Measurements from ENCODE around the gene GPRIN1.
A peak's percentile ranks its signal among the peaks of the same experiment; 100 is the strongest.

GPRIN1 gene

DNA sequence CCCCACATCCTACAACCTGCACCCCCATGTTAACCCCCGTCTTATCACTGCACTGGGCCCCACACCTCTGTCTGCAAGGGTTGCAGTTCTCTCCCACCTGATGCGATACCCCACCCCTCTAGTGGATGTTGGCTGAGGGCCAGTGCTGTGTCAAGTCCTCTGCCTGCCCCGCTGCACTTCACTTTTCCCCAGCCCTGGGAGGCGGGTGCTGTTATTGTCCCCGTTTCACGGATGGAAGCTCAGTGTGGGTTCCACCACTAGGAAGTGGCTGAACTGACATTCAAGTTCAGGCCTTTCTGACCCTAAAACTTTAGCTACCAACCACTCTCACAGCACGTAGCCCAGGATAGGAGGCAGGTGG lies 16.9 kb upstream of the GPRIN1 start:
- TF ChIP-seq SPI1 (IDR thresholded peaks at IDR 0.05; ENCODE audit: low read depth, low read length) (no peak), TAF1 (IDR thresholded peaks at IDR 0.05; ENCODE audit: low read depth, low read length) (no peak), POU2F2 (IDR thresholded peaks at IDR 0.05; ENCODE audit: low read depth, low read length) (no peak), PAX5 (IDR thresholded peaks at IDR 0.05; ENCODE audit: insufficient read depth, low read length, severe bottlenecking) (no peak), POLR2A (IDR thresholded peaks at IDR 0.05; ENCODE audit: low read depth, low read length) (no peak), POLR2AphosphoS5 (IDR thresholded peaks at IDR 0.05; ENCODE audit: low read depth, low read length) (no peak)
- DNase-seq (ENCODE audit: insufficient read length, low spot score): no peak
- FAIRE-seq: no peak

DNA sequence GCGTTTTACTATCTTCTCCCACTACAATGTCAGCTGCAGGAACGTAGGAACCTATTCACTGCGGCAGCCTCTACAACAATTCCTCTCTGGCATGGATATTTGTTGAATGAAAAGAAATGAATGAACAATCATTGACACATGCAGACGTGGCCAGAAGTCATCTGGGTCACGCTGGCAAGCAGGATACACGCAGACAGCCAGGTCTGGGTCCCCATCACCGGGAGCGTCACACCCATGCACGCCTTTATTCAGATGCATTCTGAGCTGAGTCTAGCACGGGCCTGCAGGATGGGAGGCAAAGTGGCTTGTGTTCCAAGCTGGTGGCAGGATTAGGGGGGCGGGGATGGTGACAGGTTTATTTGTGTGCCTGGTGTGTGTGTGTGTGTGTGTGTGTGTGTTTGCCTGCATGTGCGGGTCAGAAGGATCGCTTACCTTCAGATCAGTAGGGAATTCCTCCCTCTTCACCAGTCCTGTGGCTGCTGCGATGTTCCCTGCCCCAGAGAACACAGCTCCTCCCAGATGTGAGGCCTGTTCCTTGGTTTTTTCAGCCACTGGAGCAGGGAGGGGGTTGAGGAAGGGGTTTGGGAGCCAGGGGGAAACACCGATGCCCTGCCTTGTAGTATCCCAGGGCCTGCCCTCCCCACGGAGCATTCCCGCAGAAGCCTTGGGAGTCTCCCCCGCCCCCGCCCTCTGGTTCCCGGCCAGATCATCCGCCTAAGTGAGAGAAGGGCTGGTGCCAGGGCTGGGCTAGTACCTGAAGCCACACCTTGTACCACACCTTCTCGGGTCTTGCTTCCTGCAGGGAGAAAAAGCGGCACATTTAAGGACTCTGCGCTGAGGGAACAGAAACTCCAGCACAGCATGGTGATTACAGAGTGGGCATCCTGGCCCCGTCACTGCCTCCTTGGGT lies 16.3 kb upstream of the GPRIN1 start:
- DNase-seq (ENCODE audit: insufficient read length, low spot score) (no peak), FAIRE-seq (no peak)
- TF ChIP-seq SPI1 (IDR thresholded peaks at IDR 0.05; ENCODE audit: low read depth, low read length) (no peak), POU2F2 (IDR thresholded peaks at IDR 0.05; ENCODE audit: low read depth, low read length) (no peak), TAF1 (IDR thresholded peaks at IDR 0.05; ENCODE audit: low read depth, low read length) (no peak)

DNA sequence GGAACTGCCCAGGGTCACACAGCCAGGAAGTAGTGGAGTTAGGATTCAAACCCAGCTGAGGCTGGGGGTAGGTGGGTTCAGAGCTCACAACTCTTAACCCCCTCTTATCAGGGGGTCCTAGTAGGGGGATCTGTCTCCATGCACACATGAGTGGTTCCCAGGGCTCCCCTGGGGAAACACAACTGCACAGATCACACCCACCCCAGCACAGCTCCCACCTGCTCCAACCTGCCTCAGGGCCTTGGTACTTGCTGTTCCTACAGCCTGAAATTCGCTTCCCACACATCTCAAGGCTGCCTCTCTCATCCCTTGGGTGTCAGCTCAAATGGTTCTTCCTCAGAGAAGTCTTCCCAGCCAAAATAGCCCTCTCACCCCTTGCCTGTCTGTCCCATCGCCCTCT lies 15.6 kb upstream of the GPRIN1 start:
- DNase-seq (ENCODE audit: insufficient read length, low spot score): no peak
- TF ChIP-seq POLR2A (IDR thresholded peaks at IDR 0.05; ENCODE audit: low read depth, low read length) (no peak), POLR2AphosphoS5 (IDR thresholded peaks at IDR 0.05; ENCODE audit: low read depth, low read length) (no peak)
- FAIRE-seq: no peak

DNA sequence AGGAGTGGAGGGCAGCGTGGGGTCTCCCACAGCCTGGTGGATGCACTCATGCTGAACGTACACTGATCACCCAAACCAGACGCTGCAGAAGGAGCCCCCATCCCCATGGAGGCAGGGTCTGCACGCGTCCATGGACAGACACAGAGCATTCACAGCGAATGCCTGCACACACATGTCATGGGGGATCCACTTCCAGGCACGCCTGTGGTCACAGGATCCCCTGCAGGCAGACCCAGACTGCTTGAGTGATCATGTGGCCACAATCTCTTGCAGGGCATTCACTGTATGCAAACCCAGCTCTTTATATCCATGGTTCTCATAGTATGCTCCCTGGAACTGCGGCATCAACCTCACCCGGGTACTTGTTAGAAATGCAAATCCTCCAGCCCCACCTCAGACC lies 15.0 kb upstream of the GPRIN1 start:
- DNase-seq (ENCODE audit: insufficient read length, low spot score) (no peak), FAIRE-seq (no peak)
- TF ChIP-seq POLR2A (IDR thresholded peaks at IDR 0.05; ENCODE audit: low read depth, low read length) (no peak), SPI1 (IDR thresholded peaks at IDR 0.05; ENCODE audit: low read depth, low read length) (no peak), PAX5 (IDR thresholded peaks at IDR 0.05; ENCODE audit: insufficient read depth, low read length, severe bottlenecking) (no peak), POU2F2 (IDR thresholded peaks at IDR 0.05; ENCODE audit: low read depth, low read length) (no peak), POLR2AphosphoS5 (IDR thresholded peaks at IDR 0.05; ENCODE audit: low read depth, low read length) (no peak), TAF1 (IDR thresholded peaks at IDR 0.05; ENCODE audit: low read depth, low read length) (no peak)

DNA sequence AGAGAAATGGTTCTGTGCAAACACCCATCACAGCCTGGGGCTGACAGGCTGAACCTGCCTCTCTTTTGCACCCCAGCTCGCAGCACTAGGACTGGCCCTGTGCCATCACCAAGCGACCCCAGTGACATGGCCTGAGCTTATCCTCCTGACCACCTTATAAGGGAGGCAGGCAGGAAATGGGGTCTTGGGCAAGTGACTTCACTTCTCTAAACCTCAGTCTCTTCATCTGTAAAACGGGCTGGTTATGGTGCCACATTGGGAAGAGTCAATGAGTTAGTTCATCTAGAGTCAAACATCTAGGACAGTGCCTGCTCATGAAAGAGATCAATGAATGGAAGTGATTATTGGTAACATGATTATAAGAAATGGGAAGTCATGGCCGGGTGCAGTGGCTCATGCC lies 14.2 kb upstream of the GPRIN1 start:
- FAIRE-seq (no peak), DNase-seq (ENCODE audit: insufficient read length, low spot score) (no peak)

DNA sequence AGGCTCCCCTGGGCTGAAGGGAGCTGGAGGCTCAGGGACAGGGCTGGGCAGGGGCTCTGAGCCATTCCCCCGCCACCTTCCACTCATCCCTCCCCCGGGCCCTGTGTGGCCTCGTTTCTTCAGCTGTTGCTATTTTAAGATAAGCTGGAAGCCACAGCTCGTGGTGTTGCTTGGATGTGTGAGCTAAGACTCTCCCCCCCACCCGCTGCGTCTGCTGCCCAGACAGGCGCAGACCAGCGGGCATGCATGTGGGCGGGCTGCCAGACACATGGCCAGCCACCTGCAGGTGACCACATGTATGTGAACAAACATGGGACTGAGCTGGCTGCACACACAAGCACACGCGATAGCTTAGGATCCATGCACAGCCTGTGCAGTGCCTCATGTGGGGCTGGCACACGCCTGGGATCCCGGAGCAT lies 11.7 kb upstream of the GPRIN1 start:
- DNase-seq (ENCODE audit: insufficient read length, low spot score) (no peak), FAIRE-seq (no peak)
- TF ChIP-seq SPI1 (IDR thresholded peaks at IDR 0.05; ENCODE audit: low read depth, low read length): no peak
- TF ChIP-seq POLR2A (IDR thresholded peaks at IDR 0.05; ENCODE audit: low read depth, low read length): no peak
- TF ChIP-seq POLR2AphosphoS5 (IDR thresholded peaks at IDR 0.05; ENCODE audit: low read depth, low read length): no peak
- TF ChIP-seq POU2F2 (IDR thresholded peaks at IDR 0.05; ENCODE audit: low read depth, low read length): no peak
- no peak for TF ChIP-seq TAF1 (IDR thresholded peaks at IDR 0.05; ENCODE audit: low read depth, low read length)
- no peak for TF ChIP-seq PAX5 (IDR thresholded peaks at IDR 0.05; ENCODE audit: insufficient read depth, low read length, severe bottlenecking)

More for the DNA sequence above, 14.2 kb upstream of the GPRIN1 start:
- no peak for TF ChIP-seq POLR2A (IDR thresholded peaks at IDR 0.05; ENCODE audit: low read depth, low read length)
- no peak for TF ChIP-seq TAF1 (IDR thresholded peaks at IDR 0.05; ENCODE audit: low read depth, low read length)
- no peak for TF ChIP-seq SPI1 (IDR thresholded peaks at IDR 0.05; ENCODE audit: low read depth, low read length)
- TF ChIP-seq POU2F2 (IDR thresholded peaks at IDR 0.05; ENCODE audit: low read depth, low read length): no peak
- TF ChIP-seq PAX5 (IDR thresholded peaks at IDR 0.05; ENCODE audit: insufficient read depth, low read length, severe bottlenecking): no peak
- no peak for TF ChIP-seq POLR2AphosphoS5 (IDR thresholded peaks at IDR 0.05; ENCODE audit: low read depth, low read length)

DNA sequence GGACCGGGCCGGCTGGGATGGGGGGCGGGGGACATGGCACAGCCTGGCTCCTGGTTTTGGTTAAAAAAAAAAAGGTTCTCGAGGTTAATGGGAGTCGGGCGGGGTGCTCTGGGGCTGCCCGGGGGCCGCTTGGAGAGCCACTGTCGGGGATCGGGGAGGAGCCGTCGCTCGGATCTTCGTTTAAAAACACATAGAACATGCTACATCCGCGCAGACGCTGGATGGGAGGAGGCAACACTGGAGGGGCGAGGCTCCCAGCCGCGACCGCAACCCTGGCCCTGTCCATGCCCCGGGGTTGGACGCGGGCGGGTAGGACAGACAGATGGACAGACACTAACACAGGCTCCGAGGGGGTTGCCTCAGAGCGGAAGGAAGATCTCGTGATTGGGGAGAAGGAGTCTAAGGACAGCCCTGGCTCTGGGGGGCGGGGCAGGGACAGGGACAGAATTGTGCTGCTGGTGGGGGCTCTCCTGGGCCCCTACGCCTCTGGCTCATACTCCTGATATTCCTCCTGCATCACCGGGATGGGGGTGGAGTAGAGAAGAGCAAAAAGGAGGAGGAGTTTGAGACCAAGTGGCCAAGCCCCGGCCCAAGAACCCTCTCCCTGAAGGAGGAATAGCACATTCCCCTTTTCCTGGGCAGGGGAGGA lies 10.5 kb upstream of the GPRIN1 start:
- no peak for DNase-seq (ENCODE audit: insufficient read length, low spot score)
- TF ChIP-seq TAF1 (IDR thresholded peaks at IDR 0.05; ENCODE audit: low read depth, low read length) (no peak), SPI1 (IDR thresholded peaks at IDR 0.05; ENCODE audit: low read depth, low read length) (no peak), POLR2A (IDR thresholded peaks at IDR 0.05; ENCODE audit: low read depth, low read length) (no peak), POU2F2 (IDR thresholded peaks at IDR 0.05; ENCODE audit: low read depth, low read length) (no peak), POLR2AphosphoS5 (IDR thresholded peaks at IDR 0.05; ENCODE audit: low read depth, low read length) (no peak), PAX5 (IDR thresholded peaks at IDR 0.05; ENCODE audit: insufficient read depth, low read length, severe bottlenecking) (no peak)
- no peak for FAIRE-seq

DNA sequence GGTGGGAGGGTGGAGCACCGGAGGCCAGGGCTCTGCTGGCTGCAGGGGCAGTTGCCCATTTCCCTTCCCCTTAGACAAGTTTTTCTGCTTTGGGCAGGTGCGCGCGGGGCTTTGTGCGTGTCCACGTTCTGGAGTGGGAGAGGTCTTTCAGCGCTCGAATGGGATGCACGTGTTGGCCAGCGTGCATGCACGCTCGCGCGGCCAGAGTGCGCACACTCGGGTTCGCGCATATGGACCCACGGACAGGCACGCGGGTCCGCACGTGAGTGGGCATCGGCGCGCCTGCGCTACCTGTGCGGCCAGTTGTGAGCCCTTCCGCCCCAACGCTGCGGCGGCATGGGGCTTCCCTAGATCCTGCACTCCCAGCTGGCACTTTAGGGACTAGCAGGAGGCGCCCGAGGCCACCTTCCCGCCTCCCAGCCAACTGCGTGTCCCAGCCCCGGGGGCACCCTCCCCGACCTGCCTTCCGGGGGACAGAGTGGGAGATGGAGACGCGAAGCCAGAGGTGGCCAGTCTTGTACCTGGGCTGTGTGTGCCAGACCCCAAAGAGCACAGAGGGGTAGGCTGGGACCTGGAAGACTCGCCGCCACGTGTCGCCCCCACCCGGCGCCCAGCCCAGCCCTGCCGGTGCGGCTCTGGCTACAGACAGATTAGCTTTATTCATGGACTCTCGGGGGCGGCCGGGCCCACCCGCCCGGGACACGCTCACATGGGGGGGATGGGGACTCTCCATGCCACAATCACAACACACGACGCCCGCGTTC lies 9.8 kb upstream of the GPRIN1 start:
- FAIRE-seq: no peak
- no peak for DNase-seq (ENCODE audit: insufficient read length, low spot score)
- TF ChIP-seq PAX5 (IDR thresholded peaks at IDR 0.05; ENCODE audit: insufficient read depth, low read length, severe bottlenecking) (no peak), POLR2A (IDR thresholded peaks at IDR 0.05; ENCODE audit: low read depth, low read length) (no peak), SPI1 (IDR thresholded peaks at IDR 0.05; ENCODE audit: low read depth, low read length) (no peak), POU2F2 (IDR thresholded peaks at IDR 0.05; ENCODE audit: low read depth, low read length) (no peak), TAF1 (IDR thresholded peaks at IDR 0.05; ENCODE audit: low read depth, low read length) (no peak), POLR2AphosphoS5 (IDR thresholded peaks at IDR 0.05; ENCODE audit: low read depth, low read length) (no peak)

DNA sequence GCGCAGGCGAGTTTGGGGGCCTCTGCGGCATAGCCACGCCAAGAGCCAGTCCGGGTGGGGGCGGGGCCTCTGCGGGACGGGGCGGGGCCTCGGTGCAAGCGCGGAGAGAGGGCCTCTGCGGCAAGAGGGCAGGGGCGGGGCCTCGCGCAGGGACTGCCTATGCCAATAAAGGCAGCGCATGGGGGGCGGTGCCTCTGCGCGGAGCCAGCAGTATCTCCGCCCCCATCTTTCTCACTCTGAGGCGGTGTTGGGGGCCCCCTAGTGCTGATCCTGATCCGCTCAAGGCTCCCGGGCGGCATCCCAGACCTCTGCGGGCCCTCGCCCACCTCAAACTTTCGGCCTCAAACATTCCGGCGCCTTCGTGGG lies 9.2 kb upstream of the GPRIN1 start:
- FAIRE-seq: no peak
- peak; percentile 68 for DNase-seq (ENCODE audit: insufficient read length, low spot score)

More for the DNA sequence above, 9.2 kb upstream of the GPRIN1 start:
- TF ChIP-seq PAX5 (IDR thresholded peaks at IDR 0.05; ENCODE audit: insufficient read depth, low read length, severe bottlenecking): no peak
- no peak for TF ChIP-seq SPI1 (IDR thresholded peaks at IDR 0.05; ENCODE audit: low read depth, low read length)
- TF ChIP-seq TAF1 (IDR thresholded peaks at IDR 0.05; ENCODE audit: low read depth, low read length): no peak
- no peak for TF ChIP-seq POLR2AphosphoS5 (IDR thresholded peaks at IDR 0.05; ENCODE audit: low read depth, low read length)
- no peak for TF ChIP-seq POLR2A (IDR thresholded peaks at IDR 0.05; ENCODE audit: low read depth, low read length)
- TF ChIP-seq POU2F2 (IDR thresholded peaks at IDR 0.05; ENCODE audit: low read depth, low read length): no peak
